RWPE2 (cell line): Measurements from ENCODE around the gene CARD11.

Source experiments
- ATAC-seq: fragments of 200-7000 bp; cut with Tn5 transposase; 3 replicates; pipeline ENCODE4 v1.9.1; 2021; ENCODE audit warnings: low read depth
- DNase-seq: peaks from one replicate; pipeline ENCODE4 v3.0.0-alpha.2; 2020; ENCODE audit warnings: low spot score
- H3K27ac ChIP-seq: fragments of 450-650 bp; 2 replicates; pipeline ENCODE4 v1.5.1; 2017; ENCODE audit warnings: mild to moderate bottlenecking; ENCODE audit not compliant: poor library complexity, severe bottlenecking
- H3K27me3 ChIP-seq: fragments of 250-450 bp; sonication (Bioruptor Pico); 2 replicates; pipeline ENCODE4 v1.5.1; 2021; ENCODE audit warnings: mild to moderate bottlenecking, moderate library complexity; ENCODE audit not compliant: insufficient read depth, poor library complexity, severe bottlenecking
- H3K36me3 ChIP-seq: fragments of 250-450 bp; sonication (Bioruptor Pico); 2 replicates; pipeline ENCODE4 v1.5.1; 2020; ENCODE audit warnings: low read depth, mild to moderate bottlenecking, moderate library complexity
- H3K4me1 ChIP-seq: fragments of 250-450 bp; sonication (Bioruptor Pico); 2 replicates; pipeline ENCODE4 v1.5.1; 2021; ENCODE audit warnings: mild to moderate bottlenecking, moderate library complexity; ENCODE audit not compliant: insufficient read depth, poor library complexity, severe bottlenecking
- H3K4me3 ChIP-seq: fragments of 250-450 bp; sonication (Bioruptor Pico); 2 replicates; pipeline ENCODE4 v1.5.1; 2021; ENCODE audit warnings: mild to moderate bottlenecking, moderate library complexity; ENCODE audit not compliant: severe bottlenecking
- H3K9me3 ChIP-seq: fragments of 250-450 bp; sonication (Bioruptor Pico); 2 replicates; pipeline ENCODE4 v1.5.1; 2021; ENCODE audit warnings: mild to moderate bottlenecking, moderate library complexity; ENCODE audit not compliant: severe bottlenecking
- CTCF ChIP-seq: fragments of 450-650 bp; IDR thresholded peaks from one replicate; pipeline ENCODE4 v1.5.1; 2017; ENCODE audit warnings: mild to moderate bottlenecking, moderate library complexity; ENCODE audit not compliant: poor library complexity, severe bottlenecking

CARD11 gene

GRCh38 chr7:2956526-2957368 lies 86.9 kb downstream of the CARD11 start:
- Histone ChIP-seq H3K36me3 (no peaks in the 10 kb centered on the region), H3K27me3 (no peaks in the 10 kb centered on the region), H3K4me3 (no peak overlapping the region), H3K27ac (peak overlapping the region; percentile 82), H3K9me3 (no peaks in the 10 kb centered on the region), H3K4me1 (peaks cover 10% of the 10 kb centered on the region)
- ATAC-seq (peak; percentile 97), DNase-seq (peak; percentile 78)
- no peak for TF ChIP-seq CTCF

- Histone ChIP-seq H3K4me3 (no peak overlapping the region), H3K27ac (peak overlapping the region; percentile 82), H3K4me1 (peaks cover 10% of the 10 kb centered on the region), H3K36me3 (no peaks in the 10 kb centered on the region), H3K27me3 (no peaks in the 10 kb centered on the region), H3K9me3 (no peaks in the 10 kb centered on the region)
- ATAC-seq (no peak), DNase-seq (no peak)
- no peak for TF ChIP-seq CTCF
Measured at GRCh38 chr7:2956076-2956475, 87.6 kb downstream of the CARD11 start.

- no peak overlapping the region for H3K4me3 ChIP-seq
- TF ChIP-seq CTCF = no peak
- no peaks in the 10 kb centered on the region for H3K27me3 ChIP-seq
- no peaks in the 10 kb centered on the region for H3K9me3 ChIP-seq
- no peak for DNase-seq
- no peak overlapping the region for H3K27ac ChIP-seq
- H3K36me3 ChIP-seq = no peaks in the 10 kb centered on the region
- no peak for ATAC-seq
- H3K4me1 ChIP-seq = peaks cover 10% of the 10 kb centered on the region
Measured at GRCh38 chr7:2955269-2955668, 88.4 kb downstream of the CARD11 start.

- peaks cover 10% of the 10 kb centered on the region for H3K4me1 ChIP-seq
- DNase-seq = no peak
- H3K36me3 ChIP-seq = no peaks in the 10 kb centered on the region
- H3K9me3 ChIP-seq = no peaks in the 10 kb centered on the region
- no peak for ATAC-seq
- no peak overlapping the region for H3K27ac ChIP-seq
- no peaks in the 10 kb centered on the region for H3K27me3 ChIP-seq
- no peak for TF ChIP-seq CTCF
- H3K4me3 ChIP-seq = no peak overlapping the region
Measured at GRCh38 chr7:2954433-2954853, 89.2 kb downstream of the CARD11 start.
